H1 (cell line): ENCODE results near the gene ZDHHC11B. TPM values are rescaled to one million over a fixed set of nuclear protein-coding genes. Genes with fewer than 3 reads are reported as not detected.
"Not testable (repeated sequence)": the region's sequence is repeated elsewhere in the genome, so short reads cannot be mapped to it uniquely, and the experiment has no call there.

ENCODE experiments used
- CTCF ChIA-PET: fragments of 300-600 bp; sonication (Branson Sonifier 250); formaldehyde crosslinking; loops from one replicate; lab custom pipeline; 2021; ENCODE audit not compliant: partially characterized antibody; lab: Charles Lee
- POLR2A ChIA-PET: fragments of 300-600 bp; sonication (Branson Sonifier 250); formaldehyde crosslinking; loops from one replicate; lab custom pipeline; 2021; ENCODE audit warnings: inconsistent platforms; ENCODE audit not compliant: partially characterized antibody; lab: Charles Lee
- DNase-seq, 2 experiments: peaks; one replicate each; pipeline versions ENCODE4 v3.0.0 to v3.0.0-alpha.2; 2010 to 2022; ENCODE audit warnings: low spot score in 2 of 2, low read depth in 1 of 2, mixed read lengths in 1 of 2
- FAIRE-seq: peaks from 2 replicates; lab custom pipeline; 2011; peaks lifted over from hg19 to GRCh38; lab: Jason Lieb, UNC
- H2AFZ ChIP-seq: 2 replicates; pipeline ENCODE4 v1.8.1; 2012; ENCODE audit warnings: low read length, inconsistent platforms
- H2AK5ac ChIP-seq: 2 replicates; pipeline ENCODE4 v1.6.1; 2013; ENCODE audit warnings: low read depth, low read length
- H2BK120ac ChIP-seq: replicated peaks from 2 replicates; pipeline ENCODE3; 2013; ENCODE audit warnings: low read depth, low read length, inconsistent platforms
- H2BK12ac ChIP-seq: 2 replicates; pipeline ENCODE4 v1.6.1; 2013; ENCODE audit warnings: low read depth, low read length
- H2BK15ac ChIP-seq: 2 replicates; pipeline ENCODE4 v1.6.1; 2013; ENCODE audit warnings: low read length
- H2BK20ac ChIP-seq: 2 replicates; pipeline ENCODE4 v1.6.1; 2013; ENCODE audit warnings: low read length
- H2BK5ac ChIP-seq: 2 replicates; pipeline ENCODE4 v1.6.1; 2013; ENCODE audit warnings: low read depth, low read length
- H3K14ac ChIP-seq: 2 replicates; pipeline ENCODE4 v1.6.1; 2013; ENCODE audit warnings: inconsistent platforms; ENCODE audit not compliant: insufficient read length
- H3K18ac ChIP-seq: 2 replicates; pipeline ENCODE4 v1.6.1; 2013; ENCODE audit warnings: low read length; ENCODE audit errors: extremely low read depth
- H3K23ac ChIP-seq: 2 replicates; pipeline ENCODE4 v1.6.1; 2013; ENCODE audit warnings: inconsistent platforms; ENCODE audit not compliant: insufficient read length
- H3K23me2 ChIP-seq: 2 replicates; pipeline ENCODE4 v1.6.1; 2013; ENCODE audit warnings: low read depth, low read length
- H3K27ac ChIP-seq: 2 replicates; pipeline ENCODE4 v1.6.1; 2011; ENCODE audit warnings: low read depth, low read length, inconsistent platforms
- H3K27me3 ChIP-seq, 4 experiments: replicated peaks in 1 of 4; 1 replicate in 1 of 4; 2 replicates in 3 of 4; pipeline versions ENCODE4 v1.6.1 to v1.8.1; 2011 to 2013; ENCODE audit warnings: low read length in 3 of 4, mild to moderate bottlenecking in 3 of 4, inconsistent platforms in 2 of 4, mixed read lengths in 2 of 4, moderate library complexity in 1 of 4; ENCODE audit not compliant: control insufficient read depth in 3 of 4, insufficient read depth in 3 of 4; ENCODE audit errors: extremely low read depth in 1 of 4
- H3K36me3 ChIP-seq, 4 experiments: 2 replicates each; pipeline versions ENCODE4 v1.6.1 to v1.8.1; 2011 to 2013; ENCODE audit warnings: mild to moderate bottlenecking in 4 of 4, low read length in 3 of 4, moderate library complexity in 2 of 4, control low read depth in 1 of 4, inconsistent platforms in 1 of 4; ENCODE audit not compliant: insufficient read depth in 4 of 4, control insufficient read depth in 2 of 4
- H3K4ac ChIP-seq: replicated peaks from 2 replicates; pipeline ENCODE3; 2013; ENCODE audit warnings: low read length, low read depth, mixed read lengths, inconsistent platforms; ENCODE audit not compliant: insufficient read length
- H3K4me1 ChIP-seq, 4 experiments: replicated peaks in 1 of 4; 1 replicate in 1 of 4; 2 replicates in 3 of 4; pipeline versions ENCODE4 v1.6.1 to v1.8.1; 2011 to 2013; ENCODE audit warnings: low read length in 3 of 4, inconsistent platforms in 2 of 4, mixed read lengths in 1 of 4; ENCODE audit not compliant: insufficient read depth in 4 of 4, control insufficient read depth in 3 of 4
- H3K4me2 ChIP-seq, 2 experiments: 2 replicates each; pipeline versions ENCODE4 v1.6.1 to v1.8.1; 2011 to 2013; ENCODE audit warnings: low read depth in 2 of 2, low read length in 2 of 2, control low read depth in 1 of 2, inconsistent platforms in 1 of 2, mild to moderate bottlenecking in 1 of 2; ENCODE audit not compliant: insufficient read depth in 1 of 2
- H3K4me3 ChIP-seq, 4 experiments: fragments of 200-600, 300-600 bp in 1 of 4; sonication (generic), shearing (Covaris generic), sonication (Bioruptor Twin) in 1 of 4; 2 replicates each; pipeline versions ENCODE4 v1.5.1 to v1.8.1; 2011 to 2016; ENCODE audit warnings: low read length in 4 of 4, low read depth in 3 of 4, control low read depth in 2 of 4, inconsistent platforms in 2 of 4, mild to moderate bottlenecking in 2 of 4, mixed read lengths in 1 of 4, moderate library complexity in 1 of 4; ENCODE audit not compliant: insufficient read depth in 2 of 4; ENCODE audit errors: extremely low read depth in 1 of 4
- H3K56ac ChIP-seq: replicated peaks from 2 replicates; pipeline ENCODE3; 2013; ENCODE audit warnings: low read depth, mild to moderate bottlenecking, mixed read lengths, low read length, inconsistent platforms; ENCODE audit not compliant: insufficient read length
- H3K79me1 ChIP-seq: 2 replicates; pipeline ENCODE4 v1.6.1; 2013; ENCODE audit warnings: low read depth, low read length, control low read depth
- H3K79me2 ChIP-seq, 2 experiments: 2 replicates each; pipeline versions ENCODE4 v1.6.1 to v1.8.1; 2012 to 2013; ENCODE audit warnings: low read length in 2 of 2, mild to moderate bottlenecking in 2 of 2, inconsistent platforms in 1 of 2; ENCODE audit not compliant: insufficient read depth in 2 of 2, control insufficient read depth in 1 of 2
- H3K9ac ChIP-seq, 4 experiments: replicated peaks in 1 of 4; 1 replicate in 1 of 4; 2 replicates in 3 of 4; pipeline versions ENCODE4 v1.6.1 to v1.8.1; 2011 to 2013; ENCODE audit warnings: low read depth in 3 of 4, low read length in 3 of 4, control low read depth in 2 of 4, mild to moderate bottlenecking in 2 of 4, moderate library complexity in 2 of 4, inconsistent platforms in 1 of 4; ENCODE audit errors: extremely low read depth in 1 of 4
- H3K9me3 ChIP-seq, 2 experiments: 2 replicates each; pipeline versions ENCODE4 v1.6.1 to v1.8.1; 2012 to 2013; ENCODE audit warnings: mild to moderate bottlenecking in 2 of 2, moderate library complexity in 2 of 2, control low read depth in 1 of 2, inconsistent platforms in 1 of 2, low read depth in 1 of 2, low read length in 1 of 2, mixed read lengths in 1 of 2; ENCODE audit not compliant: insufficient read depth in 2 of 2
- H4K20me1 ChIP-seq, 2 experiments: replicated peaks in 1 of 2; 2 replicates each; pipeline versions ENCODE3 to v1.8.1; 2011 to 2013; ENCODE audit warnings: inconsistent platforms in 2 of 2, low read length in 2 of 2, mild to moderate bottlenecking in 1 of 2; ENCODE audit not compliant: insufficient read depth in 2 of 2, control insufficient read depth in 1 of 2
- H4K5ac ChIP-seq: 2 replicates; pipeline ENCODE4 v1.6.1; 2013; ENCODE audit warnings: low read length, low read depth, mixed read lengths, inconsistent platforms; ENCODE audit not compliant: insufficient read length
- H4K8ac ChIP-seq: 2 replicates; pipeline ENCODE4 v1.8.0; 2013; ENCODE audit warnings: mild to moderate bottlenecking, moderate library complexity, low read length, inconsistent platforms; ENCODE audit not compliant: insufficient read depth; ENCODE audit errors: extremely low read depth
- H4K91ac ChIP-seq: replicated peaks from 2 replicates; pipeline ENCODE3; 2013; ENCODE audit warnings: low read length, mixed read lengths, inconsistent platforms; ENCODE audit not compliant: insufficient read length
- EZH2 ChIP-seq: fragments of 200-600 bp; sonication (generic); IDR thresholded peaks from 2 replicates; pipeline ENCODE4 v1.7.1; 2012; ENCODE audit warnings: low read depth, mild to moderate bottlenecking, moderate library complexity, low read length, inconsistent platforms; ENCODE audit not compliant: severe bottlenecking
- WGBS, 2 experiments: shearing (Covaris generic) in 1 of 2; methylation state at CpG; one replicate each; pipeline versions ENCODE4 v1.1.6 to v1.1.7; 2013 to 2015; ENCODE audit warnings: low lambda C conversion rate in 2 of 2, mixed read lengths in 2 of 2, inconsistent platforms in 1 of 2, low coverage in 1 of 2, missing lambda C conversion rate in 1 of 2; ENCODE audit not compliant: insufficient replicate concordance in 2 of 2, insufficient coverage in 1 of 2, insufficient read length in 1 of 2; ENCODE audit errors: extremely low coverage in 1 of 2, missing lambda C conversion rate in 1 of 2; 5-methylcytosine and 5-hydroxymethylcytosine counted together
- polyA plus RNA-seq, 7 experiments: library from polyadenylated mRNA; depleted of rRNA in 3 of 7; stranded (reverse) in 5 of 7; unstranded in 2 of 7; fragments of >200 nt in 5 of 7; fragments of 200-250 nt in 2 of 7; gene quantifications; 1 replicate in 5 of 7; 2 replicates in 1 of 7; 4 replicates in 1 of 7; pipeline versions ENCODE4 v1.2.1 to v1.2.3, GENCODE V29; 2011 to 2013; ENCODE audit warnings: missing spikeins in 2 of 7, mixed read lengths in 2 of 7
- total RNA-seq: library from RNA; stranded (reverse); fragmentation: NEBNext Ultra II Directional; extraction: Animal tissue kit (Norgen Biotek cat#: 25700); gene quantifications from 2 replicates; pipeline ENCODE4 v1.2.1, GENCODE V29; 2021

Gene ZDHHC11B
- total and polyA plus RNA-seq, 2 of the 8 experiments (the other 6 are each of a cell fraction or from before 2014, with no cell fraction given): 0.29 to 2.5 TPM

GRCh38 chr5:692529-693041 lies 91.9 kb downstream of the ZDHHC11B start:
- H4K5ac ChIP-seq, H3K18ac ChIP-seq, H4K20me1 ChIP-seq, H2BK12ac ChIP-seq, H2BK5ac ChIP-seq, H3K23me2 ChIP-seq, CTCF ChIA-PET, FAIRE-seq, H3K79me2 ChIP-seq, H3K9ac ChIP-seq, H3K36me3 ChIP-seq, H4K91ac ChIP-seq, H2BK20ac ChIP-seq, H3K4me1 ChIP-seq, H2BK15ac ChIP-seq, H3K14ac ChIP-seq, H3K79me1 ChIP-seq, H3K4ac ChIP-seq, H3K9me3 ChIP-seq, H2AFZ ChIP-seq, H2AK5ac ChIP-seq, H3K56ac ChIP-seq, DNase-seq, H4K8ac ChIP-seq, POLR2A ChIA-PET, H2BK120ac ChIP-seq, H3K27ac ChIP-seq, H3K23ac ChIP-seq: not testable (repeated sequence)
- H3K27me3 ChIP-seq: peaks cover 5 to 13% (median 12%) of the 10 kb centered on the region in 4 experiments
- 17% methylated on average over 17 of the region's 41 CpGs; no CpG with 5 or more reads in 1 of the 2 experiments for WGBS, 2 experiments
- TF ChIP-seq EZH2: peak; percentile 38
- H3K4me3 ChIP-seq: peak overlapping the region in 2 of 4 experiments; percentile 10 to 49; a peak in 4 of 8 replicates
- peak overlapping the region; percentile 50 to 56 for H3K4me2 ChIP-seq
